Hindlimb muscle (tissue), 1 donor: ENCODE results near the gene TUBD1. TPM values are rescaled to one million over a fixed set of nuclear protein-coding genes. Genes with fewer than 3 reads are reported as not detected.
"Not testable (repeated sequence)": the region's sequence is repeated elsewhere in the genome, so short reads cannot be mapped to it uniquely, and the experiment has no call there.

Experiments used
- DNase-seq: peaks from one replicate; pipeline ENCODE4 v3.0.0-alpha.2; 2013
- polyA plus RNA-seq: library from polyadenylated mRNA; unstranded; fragments of 120-200 nt; gene quantifications from one replicate; pipeline ENCODE4 v1.2.1, GENCODE V29; 2013; ENCODE audit not compliant: insufficient read length

Gene TUBD1
- polyA plus RNA-seq, 1 donor = 8.9 TPM

- DNase-seq = no peak
Observed at GRCh38 chr17:59874376-59874775, 18.4 kb downstream of the TUBD1 start.

- DNase-seq = not testable (repeated sequence)
Observed at GRCh38 chr17:59873414-59873813, 19.3 kb downstream of the TUBD1 start.

- no peak for DNase-seq
Observed at GRCh38 chr17:59872351-59872750, 20.4 kb downstream of the TUBD1 start.

- DNase-seq = no peak
Observed at GRCh38 chr17:59870482-59870881, 22.3 kb downstream of the TUBD1 start.

- no peak for DNase-seq
Observed at GRCh38 chr17:59869941-59870218, 22.9 kb downstream of the TUBD1 start.

- DNase-seq = no peak
Observed at GRCh38 chr17:59863616-59864015, 29.1 kb downstream of the TUBD1 start.

- DNase-seq = no peak
Observed at GRCh38 chr17:59859444-59860025, 33.2 kb downstream of the TUBD1 start.

GRCh38 chr17:59858932-59859331 lies 33.8 kb downstream of the TUBD1 start:
- DNase-seq = no peak

GRCh38 chr17:59858167-59858816 lies 34.5 kb downstream of the TUBD1 start:
- DNase-seq = no peak

GRCh38 chr17:59856859-59857794 lies 35.6 kb downstream of the TUBD1 start:
- DNase-seq = no peak

GRCh38 chr17:59853919-59854729 lies 38.6 kb downstream of the TUBD1 start:
- DNase-seq = not testable (repeated sequence)

- DNase-seq = no peak
Observed at GRCh38 chr17:59853168-59853918, 39.4 kb downstream of the TUBD1 start.

GRCh38 chr17:59852847-59853167 lies 39.9 kb downstream of the TUBD1 start:
- DNase-seq = not testable (repeated sequence)

GRCh38 chr17:59851439-59852375 lies 41.0 kb downstream of the TUBD1 start:
- no peak for DNase-seq

- DNase-seq = not testable (repeated sequence)
Observed at GRCh38 chr17:59850311-59850710, 42.4 kb downstream of the TUBD1 start.

- no peak for DNase-seq
Observed at GRCh38 chr17:59848778-59849177, 44.0 kb downstream of the TUBD1 start.

GRCh38 chr17:59848385-59848668 lies 44.4 kb downstream of the TUBD1 start:
- DNase-seq = no peak

- peak; percentile 74 for DNase-seq
Observed at GRCh38 chr17:59846394-59847165, 46.2 kb downstream of the TUBD1 start.

GRCh38 chr17:59845595-59846393 lies 46.9 kb downstream of the TUBD1 start:
- DNase-seq = no peak
